ENCODE measurements around the gene CCDC169.

DNA sequence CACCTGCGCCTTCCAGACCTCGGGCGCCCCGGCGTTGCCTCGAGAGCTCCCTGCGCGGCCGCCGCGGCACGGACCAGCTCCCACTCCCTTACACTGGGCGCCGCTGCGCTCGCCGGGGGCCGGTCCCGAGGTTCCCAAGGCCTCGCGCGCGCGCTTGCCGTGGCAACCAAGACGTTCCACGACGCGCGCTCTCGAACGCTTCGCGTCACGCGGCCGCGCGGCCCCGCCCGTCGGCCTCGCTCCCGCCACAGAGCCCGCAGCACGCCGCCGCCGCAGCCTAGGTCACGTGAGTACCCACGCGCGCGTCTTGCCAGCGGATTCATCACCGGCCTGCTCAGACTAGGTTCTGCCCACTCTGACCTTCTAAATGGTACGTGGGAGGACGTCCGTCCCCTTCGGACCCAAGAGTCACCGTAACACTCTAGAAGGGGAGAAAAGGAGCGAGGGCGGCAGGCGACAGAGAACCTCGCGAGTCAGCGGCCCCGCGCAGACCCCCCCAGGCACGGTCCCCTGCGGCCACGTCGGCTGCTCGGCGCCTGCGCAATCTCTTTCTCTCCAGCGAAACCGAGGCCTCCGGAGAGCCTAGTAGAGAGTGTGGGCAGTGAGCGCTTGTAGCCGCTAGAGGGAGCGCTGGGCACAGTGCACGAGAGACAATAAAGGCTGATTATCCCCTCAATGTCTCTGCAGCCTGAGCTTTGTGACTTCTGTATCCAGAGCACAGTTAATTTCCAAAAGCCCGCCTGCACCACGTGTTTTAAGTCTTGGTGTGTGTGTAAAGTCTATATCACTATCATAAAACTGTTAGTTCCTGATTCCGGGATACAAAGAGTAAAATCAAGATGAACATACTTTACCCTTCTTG is 48.8 kb upstream of the CCDC169 start, which contains the start of gene SPART:
- TF ChIP-seq, protein P1, sequence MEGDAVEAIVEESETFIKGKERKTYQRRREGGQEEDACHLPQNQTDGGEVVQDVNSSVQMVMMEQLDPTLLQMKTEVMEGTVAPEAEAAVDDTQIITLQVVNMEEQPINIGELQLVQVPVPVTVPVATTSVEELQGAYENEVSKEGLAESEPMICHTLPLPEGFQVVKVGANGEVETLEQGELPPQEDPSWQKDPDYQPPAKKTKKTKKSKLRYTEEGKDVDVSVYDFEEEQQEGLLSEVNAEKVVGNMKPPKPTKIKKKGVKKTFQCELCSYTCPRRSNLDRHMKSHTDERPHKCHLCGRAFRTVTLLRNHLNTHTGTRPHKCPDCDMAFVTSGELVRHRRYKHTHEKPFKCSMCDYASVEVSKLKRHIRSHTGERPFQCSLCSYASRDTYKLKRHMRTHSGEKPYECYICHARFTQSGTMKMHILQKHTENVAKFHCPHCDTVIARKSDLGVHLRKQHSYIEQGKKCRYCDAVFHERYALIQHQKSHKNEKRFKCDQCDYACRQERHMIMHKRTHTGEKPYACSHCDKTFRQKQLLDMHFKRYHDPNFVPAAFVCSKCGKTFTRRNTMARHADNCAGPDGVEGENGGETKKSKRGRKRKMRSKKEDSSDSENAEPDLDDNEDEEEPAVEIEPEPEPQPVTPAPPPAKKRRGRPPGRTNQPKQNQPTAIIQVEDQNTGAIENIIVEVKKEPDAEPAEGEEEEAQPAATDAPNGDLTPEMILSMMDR (IDR thresholded peaks at IDR 0.05; ENCODE audit: low read length), result peak; percentile 55
- no peak for TF ChIP-seq EZH2 (IDR thresholded peaks at IDR 0.05; ENCODE audit: borderline replicate concordance, low read length)

Data from OCI-LY1 (cell line).